GM10248 (cell line): ENCODE data around the gene GRIA1.

Experiments
- CTCF ChIA-PET: fragments of 300-600 bp; sonication (Branson Sonifier 250); formaldehyde crosslinking; extraction: SDS; loops from one replicate; lab custom pipeline; 2021; ENCODE audit warnings: antibody characterized with exemption; lab: Yijun Ruan, JAX
- POLR2A ChIA-PET: fragments of 350-650 bp; sonication (Branson Sonifier 250); formaldehyde crosslinking; extraction: SDS; loops from one replicate; lab custom pipeline; 2020; ENCODE audit warnings: antibody characterized with exemption; lab: Yijun Ruan, JAX
- DNase-seq: peaks from one replicate; pipeline ENCODE4 v3.0.0; 2012; ENCODE audit errors: extremely low spot score
- TF ChIP-seq, protein P1 (sequence below): IDR thresholded peaks from 2 replicates; pipeline ENCODE4 v1.5.1; 2012; ENCODE audit warnings: mild to moderate bottlenecking, low read depth; ENCODE audit errors: extremely low read depth, missing control alignments, control extremely low read depth

GRIA1 gene

DNA sequence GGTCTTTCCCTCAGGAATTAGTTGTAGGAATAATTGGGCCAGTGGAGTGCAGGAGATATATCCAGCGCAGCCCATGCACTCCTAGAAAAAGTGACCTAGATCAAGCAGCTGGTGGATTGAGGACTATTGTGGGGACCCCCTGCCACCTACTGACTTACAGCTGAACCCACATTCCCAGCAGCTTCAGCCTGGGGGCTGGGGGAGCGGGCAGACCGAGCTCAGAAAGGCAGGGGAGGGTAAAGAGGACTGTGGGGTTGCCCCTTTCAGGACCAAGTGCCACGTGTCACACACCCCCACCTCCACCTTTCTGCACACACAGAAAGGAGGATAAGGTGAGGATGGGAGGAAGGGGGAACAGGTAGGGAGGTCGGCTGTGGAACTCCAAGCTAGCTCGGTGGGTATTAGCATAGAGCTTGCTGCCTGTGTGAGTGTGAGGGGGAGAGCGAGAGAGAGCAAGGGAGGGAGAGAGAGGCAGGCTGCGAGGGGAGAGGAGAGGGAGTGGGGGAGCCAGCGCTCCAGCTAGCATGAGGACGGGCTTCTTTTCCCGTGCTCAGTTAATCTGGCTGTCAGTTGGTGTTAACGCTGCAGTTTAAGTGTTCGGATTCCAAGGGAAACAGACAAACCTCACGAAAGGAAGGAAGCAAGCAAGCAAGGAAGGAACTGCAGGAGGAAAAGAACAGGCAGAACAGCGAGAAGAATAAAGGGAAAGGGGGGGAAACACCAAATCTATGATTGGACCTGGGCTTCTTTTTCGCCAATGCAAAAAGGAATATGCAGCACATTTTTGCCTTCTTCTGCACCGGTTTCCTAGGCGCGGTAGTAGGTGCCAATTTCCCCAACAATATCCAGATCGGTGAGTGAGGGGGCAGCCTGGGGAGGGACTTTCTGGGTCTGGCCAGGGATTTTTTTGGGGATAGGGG, at the start of gene GRIA1:
GRIA1 (plus strand) TSS at position 553 of the 920 bp plus-strand sequence.
- DNase-seq = no peak
- CTCF ChIA-PET = interaction anchor here (1.1 to 1.6 kb wide), 2 partner anchors 10 to 475 kb away, joined by 4 to 5 read pairs; no protein-coding TSS in a partner anchor
- POLR2A ChIA-PET = interaction anchor here (0.8 kb wide), 1 partner anchor 10 kb away, joined by 3 read pairs; no protein-coding TSS in a partner anchor
- TF ChIP-seq, protein P1, sequence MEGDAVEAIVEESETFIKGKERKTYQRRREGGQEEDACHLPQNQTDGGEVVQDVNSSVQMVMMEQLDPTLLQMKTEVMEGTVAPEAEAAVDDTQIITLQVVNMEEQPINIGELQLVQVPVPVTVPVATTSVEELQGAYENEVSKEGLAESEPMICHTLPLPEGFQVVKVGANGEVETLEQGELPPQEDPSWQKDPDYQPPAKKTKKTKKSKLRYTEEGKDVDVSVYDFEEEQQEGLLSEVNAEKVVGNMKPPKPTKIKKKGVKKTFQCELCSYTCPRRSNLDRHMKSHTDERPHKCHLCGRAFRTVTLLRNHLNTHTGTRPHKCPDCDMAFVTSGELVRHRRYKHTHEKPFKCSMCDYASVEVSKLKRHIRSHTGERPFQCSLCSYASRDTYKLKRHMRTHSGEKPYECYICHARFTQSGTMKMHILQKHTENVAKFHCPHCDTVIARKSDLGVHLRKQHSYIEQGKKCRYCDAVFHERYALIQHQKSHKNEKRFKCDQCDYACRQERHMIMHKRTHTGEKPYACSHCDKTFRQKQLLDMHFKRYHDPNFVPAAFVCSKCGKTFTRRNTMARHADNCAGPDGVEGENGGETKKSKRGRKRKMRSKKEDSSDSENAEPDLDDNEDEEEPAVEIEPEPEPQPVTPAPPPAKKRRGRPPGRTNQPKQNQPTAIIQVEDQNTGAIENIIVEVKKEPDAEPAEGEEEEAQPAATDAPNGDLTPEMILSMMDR = no peak

DNA sequence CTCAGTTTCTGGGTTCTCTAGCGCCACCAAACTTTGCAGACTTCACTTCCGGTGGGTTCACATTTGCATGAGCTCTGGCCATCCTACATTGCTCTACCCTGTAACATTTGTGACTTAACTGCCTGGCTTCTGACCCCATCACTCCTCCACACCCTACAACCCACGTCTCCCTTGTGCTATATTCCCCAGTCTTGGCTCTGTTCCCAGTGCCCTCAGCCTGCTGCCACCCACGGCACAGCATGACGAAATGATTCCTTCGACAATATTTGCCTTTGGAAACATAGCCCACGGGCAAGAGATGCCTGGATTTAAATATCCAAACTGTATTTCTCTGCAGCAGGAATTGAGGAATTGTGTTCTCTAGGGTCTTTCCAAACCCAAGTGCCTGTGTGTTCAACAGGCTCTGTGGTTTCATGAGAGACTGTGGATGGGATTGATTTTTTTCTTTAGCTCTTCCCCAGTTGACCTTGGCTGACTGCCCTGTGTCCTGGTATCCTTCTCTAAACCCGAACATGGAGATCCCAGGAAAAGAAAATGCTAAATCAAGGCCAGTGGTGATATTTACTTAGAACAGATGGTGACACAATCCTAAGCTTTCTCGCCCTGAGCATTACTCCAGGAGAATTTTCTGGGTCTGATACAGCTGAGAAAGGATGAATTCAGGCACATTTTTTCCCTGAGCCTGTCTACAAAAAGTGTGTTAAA, 44.4 kb upstream of the GRIA1 start:
- CTCF ChIA-PET = interaction anchor here (0.9 to 1.4 kb wide), 3 partner anchors 9 to 103 kb away, joined by 3 to 4 read pairs (median 3); no protein-coding TSS in a partner anchor
- TF ChIP-seq, protein P1 = no peak
- POLR2A ChIA-PET = no interaction called here
- no peak for DNase-seq

DNA sequence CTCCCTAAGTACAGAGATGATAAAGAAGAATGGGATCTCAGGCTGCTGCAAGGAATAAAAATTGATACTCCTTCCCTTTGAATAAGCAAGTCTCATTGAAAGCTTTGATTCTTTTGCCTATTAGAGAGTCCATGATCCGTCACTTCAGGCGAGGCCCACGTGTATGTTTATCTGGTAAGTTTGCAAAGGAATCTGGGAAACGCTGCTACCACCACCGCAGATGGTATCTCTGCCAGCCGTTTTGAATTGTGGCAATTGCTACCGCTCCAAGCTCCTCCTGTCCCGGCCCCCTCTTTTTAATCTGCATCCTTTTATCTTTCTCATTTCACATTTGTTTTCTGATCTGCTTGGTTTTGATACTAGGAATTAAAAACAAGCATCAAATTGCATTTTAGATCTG, 42.9 kb upstream of the GRIA1 start:
- TF ChIP-seq, protein P1 = no peak
- CTCF ChIA-PET = interaction anchor here (1.0 to 2.2 kb wide), 2 partner anchors 9 to 517 kb away, joined by 3 to 6 read pairs; no protein-coding TSS in a partner anchor
- POLR2A ChIA-PET = no interaction called here
- DNase-seq = no peak

DNA sequence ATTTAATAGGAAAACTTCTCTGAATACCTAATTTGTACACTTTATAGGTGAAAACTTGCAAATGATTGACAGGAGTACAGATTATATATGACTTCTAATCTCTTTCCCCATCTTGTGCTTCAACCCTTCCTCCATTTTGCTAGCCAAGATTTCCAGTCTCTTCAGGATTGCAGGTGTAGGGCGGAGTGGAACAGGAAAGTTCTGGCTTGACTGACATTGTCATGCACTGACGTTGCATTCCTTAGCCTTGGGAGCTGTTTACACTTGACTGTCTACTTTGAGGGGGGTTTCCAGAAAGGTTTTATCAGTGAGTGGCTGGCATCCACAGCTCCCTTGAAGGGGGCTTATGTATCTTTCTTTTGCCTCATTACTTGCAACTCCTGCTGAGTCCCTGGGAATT, 34.1 kb upstream of the GRIA1 start:
- DNase-seq = no peak
- ChIA-PET POLR2A (no interaction called here), CTCF (interaction anchor here (1.0 to 1.3 kb wide), 2 partner anchors 13 to 20 kb away, joined by 3 read pairs; no protein-coding TSS in a partner anchor)
- TF ChIP-seq, protein P1 = no peak

DNA sequence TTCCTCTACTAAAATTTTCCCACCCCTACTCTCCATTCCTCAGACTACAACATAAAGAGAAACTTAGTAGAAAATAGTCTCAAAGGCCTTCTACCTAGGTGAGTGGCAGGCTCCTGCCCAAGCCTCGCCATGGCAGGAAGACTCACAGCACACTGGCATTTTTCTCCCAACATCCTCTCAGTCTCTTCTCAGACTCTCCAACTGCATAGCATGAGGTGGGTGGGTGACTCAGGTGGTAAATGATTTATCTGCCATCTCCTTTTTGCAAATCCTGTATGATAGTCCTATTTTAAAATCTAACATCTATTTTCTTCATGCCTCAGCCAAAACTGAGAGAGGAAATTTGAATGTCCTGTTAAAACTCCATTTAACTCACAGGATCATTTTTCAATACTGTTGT, 33.5 kb upstream of the GRIA1 start:
- TF ChIP-seq, protein P1 = no peak
- POLR2A ChIA-PET = no interaction called here
- CTCF ChIA-PET = no interaction called here
- DNase-seq = no peak

DNA sequence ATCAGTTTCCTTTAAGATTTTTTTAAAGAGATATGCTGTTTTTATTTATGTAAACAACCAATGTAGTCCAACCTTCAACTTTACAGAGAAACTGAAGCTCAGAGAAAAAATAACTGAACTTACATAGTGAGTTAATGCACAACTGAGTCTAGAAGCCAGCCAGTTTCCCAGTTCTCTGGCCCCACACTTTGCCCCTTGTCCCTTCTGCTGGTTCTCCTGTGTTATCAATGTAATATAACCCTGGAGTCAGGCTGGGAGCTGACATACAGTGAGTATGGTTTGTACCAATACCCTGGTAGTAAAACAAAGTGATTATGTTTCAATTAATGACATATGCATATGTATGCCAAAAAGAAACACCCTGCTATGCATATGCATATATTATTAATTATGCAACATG, 32.2 kb upstream of the GRIA1 start:
- TF ChIP-seq, protein P1 = no peak
- no peak for DNase-seq
- ChIA-PET CTCF (no interaction called here), POLR2A (no interaction called here)
